ENCODE results near the gene TMEM82. TPM values are rescaled to one million over a fixed set of nuclear protein-coding genes. Genes with fewer than 3 reads are reported as not detected.

The TMEM82 gene
- total and polyA plus RNA-seq, 2 experiments from 2014 or later = 0.51 TPM; not detected in 1

- DNase-seq (ENCODE audit: low read depth in 1 of 2, low spot score in 1 of 2) = peak; percentile 40 to 41
- no peaks in the 10 kb centered on the region for H3K36me3 ChIP-seq
- no peaks in the 10 kb centered on the region for H3K9me3 ChIP-seq (ENCODE audit: low read depth)
- H3K4me1 ChIP-seq (ENCODE audit: low read depth) = peaks cover 32% of the 10 kb centered on the region
- H3K27me3 ChIP-seq = no peaks in the 10 kb centered on the region
- H3K27ac ChIP-seq = peak overlapping the region; percentile 87
- TF ChIP-seq CTCF (IDR thresholded peaks at IDR 0.05; ENCODE audit: low read depth, low read length) = no peak
- H3K4me3 ChIP-seq = peak overlapping the region; percentile 87
Observed at GRCh38 chr1:15758953-15759661, 16.8 kb downstream of the TMEM82 start.

GRCh38 chr1:15760520-15761211 lies 18.4 kb downstream of the TMEM82 start:
- TF ChIP-seq CTCF (IDR thresholded peaks at IDR 0.05; ENCODE audit: low read depth, low read length) = no peak
- peak in 1 of 2 donors; percentile 95 for DNase-seq (ENCODE audit: low read depth in 1 of 2, low spot score in 1 of 2)

GRCh38 chr1:15761366-15762128 lies 19.2 kb downstream of the TMEM82 start:
- H3K36me3 ChIP-seq = peaks cover 18% of the 10 kb centered on the region
- H3K9me3 ChIP-seq (ENCODE audit: low read depth) = no peaks in the 10 kb centered on the region
- DNase-seq (ENCODE audit: low read depth in 1 of 2, low spot score in 1 of 2) = peak in 1 of 2 donors; percentile 59
- no peak for TF ChIP-seq CTCF (IDR thresholded peaks at IDR 0.05; ENCODE audit: low read depth, low read length)
- no peak overlapping the region for H3K4me3 ChIP-seq
- H3K27ac ChIP-seq = peak overlapping the region; percentile 64
- H3K4me1 ChIP-seq (ENCODE audit: low read depth) = peaks cover 32% of the 10 kb centered on the region
- H3K27me3 ChIP-seq = no peaks in the 10 kb centered on the region

More at GRCh38 chr1:15760520-15761211, 18.4 kb downstream of the TMEM82 start:
- Histone ChIP-seq H3K27ac (peak overlapping the region; percentile 64), H3K4me1 (ENCODE audit: low read depth) (peaks cover 32% of the 10 kb centered on the region), H3K9me3 (ENCODE audit: low read depth) (no peaks in the 10 kb centered on the region), H3K36me3 (peaks cover 14% of the 10 kb centered on the region), H3K27me3 (no peaks in the 10 kb centered on the region), H3K4me3 (peak overlapping the region; percentile 0)

- Histone ChIP-seq H3K27ac (peak overlapping the region; percentile 64), H3K4me1 (ENCODE audit: low read depth) (peaks cover 32% of the 10 kb centered on the region), H3K27me3 (no peaks in the 10 kb centered on the region), H3K36me3 (peaks cover 20% of the 10 kb centered on the region), H3K9me3 (ENCODE audit: low read depth) (no peaks in the 10 kb centered on the region), H3K4me3 (no peak overlapping the region)
- no peak for DNase-seq (ENCODE audit: low read depth in 1 of 2, low spot score in 1 of 2)
- TF ChIP-seq CTCF (IDR thresholded peaks at IDR 0.05; ENCODE audit: low read depth, low read length) = no peak
Observed at GRCh38 chr1:15762546-15762945, 20.2 kb downstream of the TMEM82 start.

GRCh38 chr1:15764269-15764764 lies 22.0 kb downstream of the TMEM82 start:
- TF ChIP-seq CTCF (IDR thresholded peaks at IDR 0.05; ENCODE audit: low read depth, low read length) = no peak
- Histone ChIP-seq H3K4me1 (ENCODE audit: low read depth) (peaks cover 32% of the 10 kb centered on the region), H3K9me3 (ENCODE audit: low read depth) (no peaks in the 10 kb centered on the region), H3K36me3 (peaks cover 25% of the 10 kb centered on the region), H3K4me3 (no peak overlapping the region), H3K27ac (no peak overlapping the region), H3K27me3 (no peaks in the 10 kb centered on the region)
- no peak for DNase-seq (ENCODE audit: low read depth in 1 of 2, low spot score in 1 of 2)

All from cardiac muscle cell (in vitro differentiated cells and primary cell).